ENCODE data around the gene NPS. TPM values are rescaled to one million over a fixed set of nuclear protein-coding genes. Genes with fewer than 3 reads are reported as not detected.

NPS gene
- total RNA-seq, 1 donor = not detected

GRCh38 chr10:127553417-127553816 lies 4.3 kb downstream of the NPS start:
- no peak for DNase-seq (ENCODE audit: low read depth in 2 of 3, low spot score in 2 of 3)

- DNase-seq (ENCODE audit: low read depth in 2 of 3, low spot score in 2 of 3) = peak in 1 of 3 donors; percentile 28
Measured at GRCh38 chr10:127556916-127557315, 7.8 kb downstream of the NPS start.

GRCh38 chr10:127561647-127562046 lies 12.5 kb downstream of the NPS start:
- DNase-seq (ENCODE audit: low read depth in 2 of 3, low spot score in 2 of 3) = no peak

GRCh38 chr10:127563718-127564553 lies 14.8 kb downstream of the NPS start:
- peak in 2 of 3 donors; percentile 10 to 22 for DNase-seq (ENCODE audit: low read depth in 2 of 3, low spot score in 2 of 3)

- DNase-seq (ENCODE audit: low read depth in 2 of 3, low spot score in 2 of 3) = no peak
Measured at GRCh38 chr10:127564644-127565043, 15.5 kb downstream of the NPS start.

- DNase-seq (ENCODE audit: low read depth in 2 of 3, low spot score in 2 of 3) = no peak
Measured at GRCh38 chr10:127565583-127565982, 16.5 kb downstream of the NPS start.

- DNase-seq (ENCODE audit: low read depth in 2 of 3, low spot score in 2 of 3) = no peak
Measured at GRCh38 chr10:127569210-127569609, 20.1 kb downstream of the NPS start.

- DNase-seq (ENCODE audit: low read depth in 2 of 3, low spot score in 2 of 3) = no peak
Measured at GRCh38 chr10:127570036-127570435, 20.9 kb downstream of the NPS start.

- DNase-seq (ENCODE audit: low read depth in 2 of 3, low spot score in 2 of 3) = no peak
Measured at GRCh38 chr10:127571386-127571785, 22.3 kb downstream of the NPS start.

- DNase-seq (ENCODE audit: low read depth in 2 of 3, low spot score in 2 of 3) = no peak
Measured at GRCh38 chr10:127576051-127576450, 26.9 kb downstream of the NPS start.

GRCh38 chr10:127576740-127577161 lies 27.6 kb downstream of the NPS start:
- no peak for DNase-seq (ENCODE audit: low read depth in 2 of 3, low spot score in 2 of 3)

GRCh38 chr10:127577376-127578258 lies 28.5 kb downstream of the NPS start:
- DNase-seq (ENCODE audit: low read depth in 2 of 3, low spot score in 2 of 3) = peak in 1 of 3 donors; percentile 17

GRCh38 chr10:127578259-127578960 lies 29.3 kb downstream of the NPS start:
- DNase-seq (ENCODE audit: low read depth in 2 of 3, low spot score in 2 of 3) = no peak

GRCh38 chr10:127578961-127579305 lies 29.8 kb downstream of the NPS start:
- no peak for DNase-seq (ENCODE audit: low read depth in 2 of 3, low spot score in 2 of 3)

GRCh38 chr10:127579640-127580039 lies 30.5 kb downstream of the NPS start:
- DNase-seq (ENCODE audit: low read depth in 2 of 3, low spot score in 2 of 3) = no peak

- DNase-seq (ENCODE audit: low read depth in 2 of 3, low spot score in 2 of 3) = no peak
Measured at GRCh38 chr10:127580822-127581221, 31.7 kb downstream of the NPS start.

- no peak for DNase-seq (ENCODE audit: low read depth in 2 of 3, low spot score in 2 of 3)
Measured at GRCh38 chr10:127585519-127586023, 36.5 kb downstream of the NPS start.

GRCh38 chr10:127587668-127588365 lies 38.7 kb downstream of the NPS start:
- DNase-seq (ENCODE audit: low read depth in 2 of 3, low spot score in 2 of 3) = peak in 1 of 3 donors; percentile 2

GRCh38 chr10:127592586-127592985 lies 43.5 kb downstream of the NPS start:
- no peak for DNase-seq (ENCODE audit: low read depth in 2 of 3, low spot score in 2 of 3)

- no peak for DNase-seq (ENCODE audit: low read depth in 2 of 3, low spot score in 2 of 3)
Measured at GRCh38 chr10:127600479-127600878, 51.4 kb downstream of the NPS start.

Data from hematopoietic multipotent progenitor cell (in vitro differentiated cells).